ENCODE results near the gene MEIOSIN. TPM values are rescaled to one million over a fixed set of nuclear protein-coding genes. Genes with fewer than 3 reads are reported as not detected.

The MEIOSIN gene
- total and polyA plus RNA-seq, 9 of the 15 experiments (the other 6 are each of a cell fraction or from before 2014, with no cell fraction given): 0.06 to 2.0 (median 0.76) TPM

DNA sequence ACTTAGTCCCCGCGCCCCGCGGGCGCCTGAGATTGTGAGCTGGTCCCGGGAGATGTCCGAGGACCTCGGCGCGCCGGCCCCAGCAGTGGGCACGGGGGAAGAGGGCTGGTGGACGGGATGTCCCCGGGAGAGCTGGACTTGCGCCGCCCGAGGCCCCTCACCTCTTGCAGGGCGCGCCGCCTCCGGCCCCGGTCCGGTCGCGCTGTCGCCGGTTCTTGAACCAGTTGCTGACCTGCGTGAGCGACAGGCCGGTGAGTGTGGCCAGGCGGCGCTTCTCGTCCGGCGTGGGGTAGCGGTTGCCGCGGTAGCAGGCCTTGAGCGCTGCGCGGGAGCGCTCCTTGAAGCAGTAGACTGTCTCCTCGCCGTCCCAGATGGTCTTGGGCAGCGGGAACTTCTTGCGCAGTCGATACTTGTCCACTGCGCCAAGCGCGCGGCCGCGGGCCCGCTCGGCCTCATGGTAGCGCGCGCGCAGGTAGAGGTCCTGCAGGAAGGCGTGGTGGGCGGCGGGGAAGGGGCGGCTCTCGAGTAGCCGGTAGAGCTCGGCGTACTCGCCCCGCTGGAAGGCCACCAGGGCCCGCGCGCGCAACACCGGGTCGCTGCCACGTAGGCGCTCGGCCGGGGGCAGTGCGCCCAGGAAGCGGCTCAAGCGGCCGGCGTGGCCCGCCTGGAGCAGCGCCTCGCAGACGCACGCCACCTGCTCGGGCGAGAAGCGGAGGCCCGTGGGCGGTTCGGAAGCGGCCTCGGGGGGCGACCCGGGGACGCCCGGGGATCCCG is 34.8 kb downstream of the MEIOSIN start (continued):
- TF ChIP-seq PTRF (tag; IDR thresholded peaks at IDR 0.05) (no peak), SRSF9 (IDR thresholded peaks at IDR 0.05; ENCODE audit: borderline replicate concordance, low read depth, low read length) (no peak), RBFOX2 (IDR thresholded peaks at IDR 0.05; ENCODE audit: low read depth, low read length) (peak; percentile 71), GATA2 (CRISPR knock-in tag; IDR thresholded peaks at IDR 0.05) (no peak), ZNF133 (CRISPR knock-in tag; IDR thresholded peaks at IDR 0.05) (no peak), SIN3B (IDR thresholded peaks at IDR 0.05; ENCODE audit: low read depth) (0 out of 2 replicates have a peak, but pooled peaks have one; percentile 23), CXXC5 (CRISPR knock-in tag; IDR thresholded peaks at IDR 0.05) (peak; percentile 54), ZNF175 (CRISPR knock-in tag; IDR thresholded peaks at IDR 0.05; ENCODE audit: low read depth) (no peak), ARID3B (CRISPR knock-in tag; IDR thresholded peaks at IDR 0.05; ENCODE audit: borderline replicate concordance) (no peak), COPS2 (conservative IDR thresholded peaks at IDR 0.05) (no peak), SRSF7 (optimal IDR thresholded peaks at IDR 0.05; ENCODE audit: low read depth, low read length) (no peak), RBM25 (IDR thresholded peaks at IDR 0.05; ENCODE audit: low read depth, low read length, severe bottlenecking) (no peak), FOXO4 (CRISPR knock-in tag; IDR thresholded peaks at IDR 0.05) (no peak), NR3C1 (CRISPR knock-in tag; IDR thresholded peaks at IDR 0.05) (no peak), BCL6 (CRISPR knock-in tag; IDR thresholded peaks at IDR 0.05) (no peak), RB1 (IDR thresholded peaks at IDR 0.05; ENCODE audit: low read depth) (peak; percentile 49; the same call in 1 of the 2 replicates), ZNF644 (tag; IDR thresholded peaks at IDR 0.05; ENCODE audit: low read depth) (no peak), ZNF444 (CRISPR knock-in tag; IDR thresholded peaks at IDR 0.05) (no peak), PYGO2 (tag; IDR thresholded peaks at IDR 0.05) (no peak), TRIM28 (IDR thresholded peaks at IDR 0.05) (no peak)
- TF ChIP-seq, protein P1, sequence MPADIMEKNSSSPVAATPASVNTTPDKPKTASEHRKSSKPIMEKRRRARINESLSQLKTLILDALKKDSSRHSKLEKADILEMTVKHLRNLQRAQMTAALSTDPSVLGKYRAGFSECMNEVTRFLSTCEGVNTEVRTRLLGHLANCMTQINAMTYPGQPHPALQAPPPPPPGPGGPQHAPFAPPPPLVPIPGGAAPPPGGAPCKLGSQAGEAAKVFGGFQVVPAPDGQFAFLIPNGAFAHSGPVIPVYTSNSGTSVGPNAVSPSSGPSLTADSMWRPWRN (IDR thresholded peaks at IDR 0.05; ENCODE audit: low read depth): no peak
- TF ChIP-seq, protein P2, sequence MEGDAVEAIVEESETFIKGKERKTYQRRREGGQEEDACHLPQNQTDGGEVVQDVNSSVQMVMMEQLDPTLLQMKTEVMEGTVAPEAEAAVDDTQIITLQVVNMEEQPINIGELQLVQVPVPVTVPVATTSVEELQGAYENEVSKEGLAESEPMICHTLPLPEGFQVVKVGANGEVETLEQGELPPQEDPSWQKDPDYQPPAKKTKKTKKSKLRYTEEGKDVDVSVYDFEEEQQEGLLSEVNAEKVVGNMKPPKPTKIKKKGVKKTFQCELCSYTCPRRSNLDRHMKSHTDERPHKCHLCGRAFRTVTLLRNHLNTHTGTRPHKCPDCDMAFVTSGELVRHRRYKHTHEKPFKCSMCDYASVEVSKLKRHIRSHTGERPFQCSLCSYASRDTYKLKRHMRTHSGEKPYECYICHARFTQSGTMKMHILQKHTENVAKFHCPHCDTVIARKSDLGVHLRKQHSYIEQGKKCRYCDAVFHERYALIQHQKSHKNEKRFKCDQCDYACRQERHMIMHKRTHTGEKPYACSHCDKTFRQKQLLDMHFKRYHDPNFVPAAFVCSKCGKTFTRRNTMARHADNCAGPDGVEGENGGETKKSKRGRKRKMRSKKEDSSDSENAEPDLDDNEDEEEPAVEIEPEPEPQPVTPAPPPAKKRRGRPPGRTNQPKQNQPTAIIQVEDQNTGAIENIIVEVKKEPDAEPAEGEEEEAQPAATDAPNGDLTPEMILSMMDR (IDR thresholded peaks at IDR 0.05 in 2 of 3, conservative IDR thresholded peaks at IDR 0.05 in 1 of 3; ENCODE audit: insufficient read depth in 2 of 3, low read depth in 1 of 3, low read length in 3 of 3): no peak
- TF ChIP-seq, protein P3, sequence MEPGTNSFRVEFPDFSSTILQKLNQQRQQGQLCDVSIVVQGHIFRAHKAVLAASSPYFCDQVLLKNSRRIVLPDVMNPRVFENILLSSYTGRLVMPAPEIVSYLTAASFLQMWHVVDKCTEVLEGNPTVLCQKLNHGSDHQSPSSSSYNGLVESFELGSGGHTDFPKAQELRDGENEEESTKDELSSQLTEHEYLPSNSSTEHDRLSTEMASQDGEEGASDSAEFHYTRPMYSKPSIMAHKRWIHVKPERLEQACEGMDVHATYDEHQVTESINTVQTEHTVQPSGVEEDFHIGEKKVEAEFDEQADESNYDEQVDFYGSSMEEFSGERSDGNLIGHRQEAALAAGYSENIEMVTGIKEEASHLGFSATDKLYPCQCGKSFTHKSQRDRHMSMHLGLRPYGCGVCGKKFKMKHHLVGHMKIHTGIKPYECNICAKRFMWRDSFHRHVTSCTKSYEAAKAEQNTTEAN (CRISPR knock-in tag; IDR thresholded peaks at IDR 0.05): no peak
